Lower leg skin (tissue), 4 donors: Measurements from ENCODE around the gene CCT3. TPM values are rescaled to one million over a fixed set of nuclear protein-coding genes. Genes with fewer than 3 reads are reported as not detected.
A peak's percentile ranks its signal among the peaks of the same experiment; 100 is the strongest.

Experiments used
- DNase-seq, 2 donors: peaks; one replicate each; pipeline ENCODE4 v3.0.0-alpha.2; 2019; ENCODE audit warnings: low spot score in 2 of 2
- H3K4me3 ChIP-seq: fragments of 200-600 bp; sonication (generic); 2 replicates; pipeline ENCODE4 v1.5.1; 2017; ENCODE audit warnings: mild to moderate bottlenecking, low read depth; ENCODE audit not compliant: poor library complexity, severe bottlenecking
- POLR2A ChIP-seq, 2 donors: fragments of 450-650 bp; IDR thresholded peaks; one replicate each; pipeline ENCODE4 v1.6.1; 2016 to 2017; ENCODE audit warnings: antibody characterized with exemption in 2 of 2, mild to moderate bottlenecking in 1 of 2, moderate library complexity in 1 of 2
- WGBS, 2 donors: methylation state at CpG; one replicate each; pipeline ENCODE4 v1.1.5; 2018; 5-methylcytosine and 5-hydroxymethylcytosine counted together
- intact Hi-C: fragments of 100-400 bp; cut with DNase I; formaldehyde crosslinking; loops from one replicate; pipeline ENCODE4 v1.15.0; 2023; ENCODE audit warnings: low total_unique reads
- total RNA-seq, 4 donors: library from RNA; depleted of rRNA; stranded (reverse); fragments of >200 nt; gene quantifications; one replicate each; pipeline ENCODE4 v1.1.0, GENCODE V29; 2016
- TF ChIP-seq, protein P1 (sequence below), 3 donors: fragments of 450-650 bp; IDR thresholded peaks; one replicate each; pipeline ENCODE4 v1.5.1; 2016; ENCODE audit warnings: antibody characterized with exemption in 3 of 3, mild to moderate bottlenecking in 3 of 3, moderate library complexity in 2 of 3

CCT3 gene
- total RNA-seq, 4 donors from 2014 or later = 119 to 202 (median 150) TPM

- TF ChIP-seq POLR2A (IDR thresholded peaks at IDR 0.05) = no peak
- TF ChIP-seq, protein P1, sequence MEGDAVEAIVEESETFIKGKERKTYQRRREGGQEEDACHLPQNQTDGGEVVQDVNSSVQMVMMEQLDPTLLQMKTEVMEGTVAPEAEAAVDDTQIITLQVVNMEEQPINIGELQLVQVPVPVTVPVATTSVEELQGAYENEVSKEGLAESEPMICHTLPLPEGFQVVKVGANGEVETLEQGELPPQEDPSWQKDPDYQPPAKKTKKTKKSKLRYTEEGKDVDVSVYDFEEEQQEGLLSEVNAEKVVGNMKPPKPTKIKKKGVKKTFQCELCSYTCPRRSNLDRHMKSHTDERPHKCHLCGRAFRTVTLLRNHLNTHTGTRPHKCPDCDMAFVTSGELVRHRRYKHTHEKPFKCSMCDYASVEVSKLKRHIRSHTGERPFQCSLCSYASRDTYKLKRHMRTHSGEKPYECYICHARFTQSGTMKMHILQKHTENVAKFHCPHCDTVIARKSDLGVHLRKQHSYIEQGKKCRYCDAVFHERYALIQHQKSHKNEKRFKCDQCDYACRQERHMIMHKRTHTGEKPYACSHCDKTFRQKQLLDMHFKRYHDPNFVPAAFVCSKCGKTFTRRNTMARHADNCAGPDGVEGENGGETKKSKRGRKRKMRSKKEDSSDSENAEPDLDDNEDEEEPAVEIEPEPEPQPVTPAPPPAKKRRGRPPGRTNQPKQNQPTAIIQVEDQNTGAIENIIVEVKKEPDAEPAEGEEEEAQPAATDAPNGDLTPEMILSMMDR (IDR thresholded peaks at IDR 0.05) = no peak
- intact Hi-C loops = no loop called here
- DNase-seq = no peak
- 84 to 90% methylated on average over 5 of the region's 5 CpGs for WGBS, 2 donors
- H3K4me3 ChIP-seq = no peak overlapping the region
These were observed 28.5 kb upstream of the CCT3 start for GRCh38 chr1:156366378-156367166.

- intact Hi-C loops = no loop called here
- no peak overlapping the region for H3K4me3 ChIP-seq
- DNase-seq = no peak
- TF ChIP-seq, protein P1 (IDR thresholded peaks at IDR 0.05) = no peak
- no peak for TF ChIP-seq POLR2A (IDR thresholded peaks at IDR 0.05)
These were observed 27.7 kb upstream of the CCT3 start for GRCh38 chr1:156365754-156366153.

- DNase-seq = no peak
- H3K4me3 ChIP-seq = no peak overlapping the region
- no peak for TF ChIP-seq POLR2A (IDR thresholded peaks at IDR 0.05)
- TF ChIP-seq, protein P1 (IDR thresholded peaks at IDR 0.05) = no peak
- WGBS, 2 donors = 91 to 93% methylated on average over 11 of the region's 11 CpGs
- intact Hi-C loops = no loop called here
These were observed 22.4 kb upstream of the CCT3 start for GRCh38 chr1:156360534-156360933.

DNA sequence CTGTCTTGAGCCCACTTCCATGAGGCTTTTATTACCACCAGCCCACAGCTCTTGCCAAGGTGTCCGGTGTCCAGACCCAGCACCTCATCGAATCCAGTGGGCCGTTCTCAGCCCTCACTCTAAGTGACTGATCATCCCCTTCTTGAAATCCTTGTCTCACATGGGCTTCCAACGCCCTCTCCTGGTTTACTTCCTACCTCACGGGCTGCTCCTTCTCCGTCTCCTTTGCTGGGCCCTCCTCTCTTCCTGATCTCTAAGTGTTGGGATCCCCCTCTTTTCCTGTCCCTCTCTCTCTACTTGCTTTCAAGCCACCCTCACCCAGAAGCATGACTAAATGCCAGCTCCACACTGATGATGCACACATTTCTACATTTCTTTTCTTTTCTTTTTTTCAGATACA, 21.9 kb upstream of the CCT3 start:
- H3K4me3 ChIP-seq = no peak overlapping the region
- no peak for TF ChIP-seq POLR2A (IDR thresholded peaks at IDR 0.05)
- TF ChIP-seq, protein P1 (IDR thresholded peaks at IDR 0.05) = no peak
- intact Hi-C loops = no loop called here
- peak in 1 of 2 donors; percentile 67 for DNase-seq
- WGBS, 2 donors = 34 to 43% methylated on average over 6 of the region's 6 CpGs

GRCh38 chr1:156359249-156359648, 21.2 kb upstream of the CCT3 start:
- TF ChIP-seq, protein P1 (IDR thresholded peaks at IDR 0.05) = no peak
- no peak for TF ChIP-seq POLR2A (IDR thresholded peaks at IDR 0.05)
- intact Hi-C loops = no loop called here
- 89 to 91% methylated on average over 3 of the region's 3 CpGs for WGBS, 2 donors
- DNase-seq = no peak
- H3K4me3 ChIP-seq = no peak overlapping the region

DNA sequence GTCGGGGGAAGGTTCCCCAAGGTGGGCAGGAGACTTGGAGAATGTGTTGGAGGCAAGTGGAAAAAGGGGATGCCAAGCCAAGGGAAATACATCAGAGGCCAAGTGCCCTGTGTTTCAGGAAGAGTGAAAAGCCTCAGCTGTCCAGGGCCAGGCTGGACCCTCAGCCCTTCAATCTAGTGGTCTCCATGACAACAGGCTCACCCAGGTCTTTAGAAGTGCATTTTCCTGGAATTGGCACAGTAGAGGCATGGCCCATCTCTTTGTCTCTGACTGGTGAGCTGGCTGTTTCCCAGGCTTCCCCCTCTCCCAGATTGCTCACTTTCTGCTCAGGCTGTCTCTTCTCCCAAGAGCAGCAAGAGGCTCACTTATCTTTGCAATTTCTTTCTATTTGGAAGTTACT, 20.5 kb upstream of the CCT3 start:
- intact Hi-C loops = no loop called here
- TF ChIP-seq, protein P1 (IDR thresholded peaks at IDR 0.05) = no peak
- TF ChIP-seq POLR2A (IDR thresholded peaks at IDR 0.05) = no peak
- 84 to 88% methylated on average over 1 of the region's 1 CpG for WGBS, 2 donors
- no peak for DNase-seq
- no peak overlapping the region for H3K4me3 ChIP-seq
